B cell (primary cell): ENCODE data around the gene CYTL1.

Experiments used
- EZH2 ChIP-seq: IDR thresholded peaks from 2 replicates; pipeline ENCODE4 v1.6.1; 2012; ENCODE audit warnings: borderline replicate concordance, low read depth, mild to moderate bottlenecking, moderate library complexity, low read length; ENCODE audit not compliant: insufficient read depth, poor library complexity, severe bottlenecking
- TF ChIP-seq, protein P1 (sequence below): fragments of 200-600 bp; IDR thresholded peaks from one replicate; pipeline ENCODE4 v1.8.0; 2022; ENCODE audit warnings: antibody characterized with exemption, mild to moderate bottlenecking

DNA sequence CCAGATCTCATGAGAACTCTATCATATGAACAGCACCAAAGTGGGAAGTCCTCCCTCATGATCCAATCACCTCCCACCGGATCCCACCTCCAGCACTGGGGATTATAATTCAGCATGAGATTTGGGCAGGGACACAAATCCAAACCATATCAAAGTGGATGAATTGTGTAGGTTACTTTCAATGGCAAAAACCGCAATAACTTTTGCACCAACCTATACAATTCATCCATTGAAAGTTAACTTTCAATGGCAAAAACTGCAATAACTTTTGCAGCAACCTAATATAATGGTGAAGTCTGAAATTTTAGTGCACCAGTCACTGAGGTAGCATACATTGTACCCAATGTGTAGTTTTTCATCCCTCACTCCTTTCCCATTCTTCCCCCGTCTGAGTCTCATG, 48.6 kb upstream of the CYTL1 start:
- TF ChIP-seq EZH2, result no peak
- TF ChIP-seq, protein P1, sequence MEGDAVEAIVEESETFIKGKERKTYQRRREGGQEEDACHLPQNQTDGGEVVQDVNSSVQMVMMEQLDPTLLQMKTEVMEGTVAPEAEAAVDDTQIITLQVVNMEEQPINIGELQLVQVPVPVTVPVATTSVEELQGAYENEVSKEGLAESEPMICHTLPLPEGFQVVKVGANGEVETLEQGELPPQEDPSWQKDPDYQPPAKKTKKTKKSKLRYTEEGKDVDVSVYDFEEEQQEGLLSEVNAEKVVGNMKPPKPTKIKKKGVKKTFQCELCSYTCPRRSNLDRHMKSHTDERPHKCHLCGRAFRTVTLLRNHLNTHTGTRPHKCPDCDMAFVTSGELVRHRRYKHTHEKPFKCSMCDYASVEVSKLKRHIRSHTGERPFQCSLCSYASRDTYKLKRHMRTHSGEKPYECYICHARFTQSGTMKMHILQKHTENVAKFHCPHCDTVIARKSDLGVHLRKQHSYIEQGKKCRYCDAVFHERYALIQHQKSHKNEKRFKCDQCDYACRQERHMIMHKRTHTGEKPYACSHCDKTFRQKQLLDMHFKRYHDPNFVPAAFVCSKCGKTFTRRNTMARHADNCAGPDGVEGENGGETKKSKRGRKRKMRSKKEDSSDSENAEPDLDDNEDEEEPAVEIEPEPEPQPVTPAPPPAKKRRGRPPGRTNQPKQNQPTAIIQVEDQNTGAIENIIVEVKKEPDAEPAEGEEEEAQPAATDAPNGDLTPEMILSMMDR, result no peak
